Measurements from ENCODE around the gene OR9A2. TPM values are rescaled to one million over a fixed set of nuclear protein-coding genes. Genes with fewer than 3 reads are reported as not detected.

Gene OR9A2
- total RNA-seq, 1 experiment from 2014 or later = not detected

DNA sequence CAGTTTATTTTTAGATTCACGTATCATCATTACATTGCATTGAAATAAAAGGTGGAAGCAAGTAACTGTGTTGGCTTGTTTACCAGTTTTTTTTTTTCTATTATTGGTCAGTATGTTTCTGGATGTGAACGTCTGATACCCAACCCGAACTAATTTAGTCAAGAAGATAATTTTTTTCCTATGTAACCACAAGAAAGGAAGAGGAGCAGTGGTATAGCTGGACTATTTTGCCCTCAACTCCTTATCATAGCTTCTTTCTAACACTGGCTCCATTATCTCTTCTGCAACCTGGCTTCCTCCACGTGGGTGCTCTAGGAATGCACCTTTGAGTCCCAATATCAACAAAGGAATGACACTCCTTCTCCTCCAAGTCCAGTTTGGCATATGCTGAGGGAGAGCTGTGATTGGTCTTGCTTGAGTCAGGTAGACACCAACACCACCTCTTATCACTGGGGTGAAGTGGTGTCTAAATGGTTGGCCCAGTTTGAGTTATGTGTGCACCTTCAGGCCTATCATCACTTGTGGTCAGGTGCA lies 29.4 kb downstream of the OR9A2 start:
- Histone ChIP-seq H3K9ac (ENCODE audit: extremely low read depth, insufficient read length, low read length) (no peak overlapping the region), H2BK15ac (ENCODE audit: low read depth, low read length) (0 out of 2 replicates have a peak overlapping the region, but pooled peaks have one; percentile 75), H3K27me3 (ENCODE audit: insufficient read depth, low read length) (no peaks in the 10 kb centered on the region), H3K56ac (ENCODE audit: insufficient read length, low read depth, low read length) (no peak overlapping the region), H4K8ac (replicated peaks; ENCODE audit: insufficient read length, low read depth, low read length) (no peak overlapping the region), H2BK12ac (ENCODE audit: insufficient read length, low read depth, low read length) (no peak overlapping the region), H2AK5ac (ENCODE audit: insufficient read length, low read length) (no peak overlapping the region), H3K4me2 (ENCODE audit: insufficient read depth, insufficient read length, low read length) (no peak overlapping the region), H3K4ac (ENCODE audit: low read depth, low read length) (no peak overlapping the region), H3K14ac (ENCODE audit: insufficient read depth, low read length) (no peak overlapping the region), H4K5ac (ENCODE audit: insufficient read length, low read depth, low read length) (no peak overlapping the region), H2BK5ac (ENCODE audit: insufficient read length, low read length) (no peak overlapping the region), H3T11ph (ENCODE audit: low read length) (no peak overlapping the region), H3K4me1 (ENCODE audit: insufficient read depth, low read length) (no peaks in the 10 kb centered on the region; the same call in 1 of the 2 replicates), H3K27ac (ENCODE audit: insufficient read length, low read depth, low read length) (no peak overlapping the region), H3K23ac (ENCODE audit: insufficient read length, low read depth, low read length) (no peak overlapping the region), H3K9me3 (ENCODE audit: control insufficient read depth, low read depth, low read length) (no peaks in the 10 kb centered on the region), H3K18ac (ENCODE audit: insufficient read length, low read depth, low read length) (no peak overlapping the region), H2BK120ac (ENCODE audit: low read depth, low read length, poor library complexity, severe bottlenecking) (no peak overlapping the region), H3K23me2 (ENCODE audit: insufficient read length, low read depth, low read length, poor library complexity, severe bottlenecking) (no peaks in the 10 kb centered on the region), H3K79me2 (ENCODE audit: insufficient read depth, low read length) (no peaks in the 10 kb centered on the region), H3K79me1 (ENCODE audit: insufficient read depth, low read depth, low read length, poor library complexity, severe bottlenecking) (no peaks in the 10 kb centered on the region), H2BK20ac (ENCODE audit: low read depth, low read length, poor library complexity, severe bottlenecking) (no peak overlapping the region), H2AFZ (ENCODE audit: low read length) (no peak overlapping the region), H4K20me1 (ENCODE audit: control insufficient read depth, insufficient read depth, insufficient read length) (no peaks in the 10 kb centered on the region), H4K91ac (ENCODE audit: insufficient read length, low read depth, low read length) (no peak overlapping the region)
- TF ChIP-seq, protein P1, sequence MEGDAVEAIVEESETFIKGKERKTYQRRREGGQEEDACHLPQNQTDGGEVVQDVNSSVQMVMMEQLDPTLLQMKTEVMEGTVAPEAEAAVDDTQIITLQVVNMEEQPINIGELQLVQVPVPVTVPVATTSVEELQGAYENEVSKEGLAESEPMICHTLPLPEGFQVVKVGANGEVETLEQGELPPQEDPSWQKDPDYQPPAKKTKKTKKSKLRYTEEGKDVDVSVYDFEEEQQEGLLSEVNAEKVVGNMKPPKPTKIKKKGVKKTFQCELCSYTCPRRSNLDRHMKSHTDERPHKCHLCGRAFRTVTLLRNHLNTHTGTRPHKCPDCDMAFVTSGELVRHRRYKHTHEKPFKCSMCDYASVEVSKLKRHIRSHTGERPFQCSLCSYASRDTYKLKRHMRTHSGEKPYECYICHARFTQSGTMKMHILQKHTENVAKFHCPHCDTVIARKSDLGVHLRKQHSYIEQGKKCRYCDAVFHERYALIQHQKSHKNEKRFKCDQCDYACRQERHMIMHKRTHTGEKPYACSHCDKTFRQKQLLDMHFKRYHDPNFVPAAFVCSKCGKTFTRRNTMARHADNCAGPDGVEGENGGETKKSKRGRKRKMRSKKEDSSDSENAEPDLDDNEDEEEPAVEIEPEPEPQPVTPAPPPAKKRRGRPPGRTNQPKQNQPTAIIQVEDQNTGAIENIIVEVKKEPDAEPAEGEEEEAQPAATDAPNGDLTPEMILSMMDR (conservative IDR thresholded peaks at IDR 0.05) = no peak
- H3K36me3 Mint-ChIP-seq (ENCODE audit: insufficient read depth in 1 of 3, low read depth in 3 of 3) = no peaks in the 10 kb centered on the region; a peak in 2 of 7 replicates
- H3K27ac Mint-ChIP-seq = no peak overlapping the region
- whole genome bisulfite sequencing (ENCODE audit: extremely low coverage, insufficient read length, low lambda C conversion rate) = no CpG with 5 or more reads among the region's 4 CpGs
- H3K27me3 Mint-ChIP-seq (ENCODE audit: low read depth) = no peaks in the 10 kb centered on the region
- H3K9me3 Mint-ChIP-seq = peaks cover 8 to 9% of the 10 kb centered on the region in 2 experiments; a peak in 4 of 5 replicates
- DNase-seq = no peak
- no peak overlapping the region for H3K4me3 Mint-ChIP-seq
- H3K4me1 Mint-ChIP-seq = no peaks in the 10 kb centered on the region

Measured in H9 (cell line).